ENCODE data around the gene PIEZO2.

DNA sequence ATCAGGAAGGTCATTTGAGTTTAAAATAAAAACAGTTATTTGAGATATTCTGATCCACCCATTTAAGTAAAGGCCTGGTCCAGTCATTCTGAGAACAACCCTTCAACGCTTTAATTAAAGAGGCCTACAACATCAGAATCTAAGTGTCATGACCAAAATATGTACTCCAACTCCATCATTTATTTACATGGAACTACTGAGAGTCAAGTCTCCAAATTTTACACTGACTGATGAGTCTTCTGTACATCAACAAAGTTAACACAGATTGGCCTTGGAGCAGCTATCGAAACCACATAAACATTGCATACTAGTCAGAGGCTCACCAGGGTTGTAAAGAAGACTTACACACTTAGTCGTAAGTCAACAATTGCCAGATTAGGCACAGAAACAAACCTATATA, 37.1 kb downstream of the PIEZO2 start:
- TF ChIP-seq, protein P1, sequence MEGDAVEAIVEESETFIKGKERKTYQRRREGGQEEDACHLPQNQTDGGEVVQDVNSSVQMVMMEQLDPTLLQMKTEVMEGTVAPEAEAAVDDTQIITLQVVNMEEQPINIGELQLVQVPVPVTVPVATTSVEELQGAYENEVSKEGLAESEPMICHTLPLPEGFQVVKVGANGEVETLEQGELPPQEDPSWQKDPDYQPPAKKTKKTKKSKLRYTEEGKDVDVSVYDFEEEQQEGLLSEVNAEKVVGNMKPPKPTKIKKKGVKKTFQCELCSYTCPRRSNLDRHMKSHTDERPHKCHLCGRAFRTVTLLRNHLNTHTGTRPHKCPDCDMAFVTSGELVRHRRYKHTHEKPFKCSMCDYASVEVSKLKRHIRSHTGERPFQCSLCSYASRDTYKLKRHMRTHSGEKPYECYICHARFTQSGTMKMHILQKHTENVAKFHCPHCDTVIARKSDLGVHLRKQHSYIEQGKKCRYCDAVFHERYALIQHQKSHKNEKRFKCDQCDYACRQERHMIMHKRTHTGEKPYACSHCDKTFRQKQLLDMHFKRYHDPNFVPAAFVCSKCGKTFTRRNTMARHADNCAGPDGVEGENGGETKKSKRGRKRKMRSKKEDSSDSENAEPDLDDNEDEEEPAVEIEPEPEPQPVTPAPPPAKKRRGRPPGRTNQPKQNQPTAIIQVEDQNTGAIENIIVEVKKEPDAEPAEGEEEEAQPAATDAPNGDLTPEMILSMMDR (IDR thresholded peaks at IDR 0.05) = no peak
- no peak for TF ChIP-seq EZH2 (IDR thresholded peaks at IDR 0.05; ENCODE audit: borderline replicate concordance, insufficient read depth, low read depth, low read length, poor library complexity, severe bottlenecking)

Data from B cell (primary cell).